ENCODE measurements around the gene STRAP. TPM values are rescaled to one million over a fixed set of nuclear protein-coding genes. Genes with fewer than 3 reads are reported as not detected.
A peak's percentile ranks its signal among the peaks of the same experiment; 100 is the strongest.

Gene STRAP
- total RNA-seq, 1 experiment from 2014 or later: 210 TPM

DNA sequence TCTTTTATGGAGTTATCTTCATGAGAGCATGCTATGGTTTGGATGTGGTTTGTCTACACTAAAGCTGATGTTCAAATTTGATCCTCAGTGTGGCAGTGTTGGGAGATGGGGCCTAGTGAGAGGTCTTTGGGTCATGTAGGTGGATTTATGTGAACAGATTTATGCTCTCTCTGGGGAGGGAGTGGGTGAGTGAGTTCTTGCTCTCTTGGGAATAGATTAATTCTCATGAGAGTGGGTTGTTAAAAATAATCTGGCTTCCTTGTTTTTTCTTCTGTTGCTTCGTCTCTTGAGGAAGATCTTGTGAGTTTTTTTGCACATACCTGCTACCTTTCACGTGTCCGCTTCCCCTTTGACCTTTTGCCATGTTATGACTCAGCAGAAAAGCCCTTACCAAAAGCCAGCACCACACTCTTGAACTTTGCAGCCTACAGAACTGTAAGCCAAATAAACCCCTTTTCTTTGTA, 49.4 kb downstream of the STRAP start:
- Histone ChIP-seq H3K23me2 (ENCODE audit: insufficient read length, low read depth, low read length, poor library complexity, severe bottlenecking) (no peaks in the 10 kb centered on the region), H2AFZ (ENCODE audit: low read length) (no peak overlapping the region), H4K8ac (replicated peaks; ENCODE audit: insufficient read length, low read depth, low read length) (no peak overlapping the region), H3K4me2 (ENCODE audit: insufficient read depth, insufficient read length, low read length) (no peak overlapping the region), H3K79me1 (ENCODE audit: insufficient read depth, low read depth, low read length, poor library complexity, severe bottlenecking) (no peaks in the 10 kb centered on the region), H2AK5ac (ENCODE audit: insufficient read length, low read length) (no peak overlapping the region), H3T11ph (ENCODE audit: low read length) (no peak overlapping the region), H3K9ac (ENCODE audit: extremely low read depth, insufficient read length, low read length) (no peak overlapping the region), H2BK12ac (ENCODE audit: insufficient read length, low read depth, low read length) (no peak overlapping the region), H3K4ac (ENCODE audit: low read depth, low read length) (no peak overlapping the region), H3K18ac (ENCODE audit: insufficient read length, low read depth, low read length) (no peak overlapping the region), H4K91ac (ENCODE audit: insufficient read length, low read depth, low read length) (no peak overlapping the region), H2BK20ac (ENCODE audit: low read depth, low read length, poor library complexity, severe bottlenecking) (no peak overlapping the region), H3K4me1 (ENCODE audit: insufficient read depth, low read length) (no peaks in the 10 kb centered on the region; the same call in 1 of the 2 replicates), H3K9me3 (ENCODE audit: control insufficient read depth, low read depth, low read length) (no peaks in the 10 kb centered on the region), H3K27me3 (ENCODE audit: insufficient read depth, low read length) (no peaks in the 10 kb centered on the region), H2BK15ac (ENCODE audit: low read depth, low read length) (no peak overlapping the region), H2BK5ac (ENCODE audit: insufficient read length, low read length) (no peak overlapping the region), H3K23ac (ENCODE audit: insufficient read length, low read depth, low read length) (no peak overlapping the region), H4K20me1 (ENCODE audit: control insufficient read depth, insufficient read depth, insufficient read length) (no peaks in the 10 kb centered on the region), H2BK120ac (ENCODE audit: low read depth, low read length, poor library complexity, severe bottlenecking) (no peak overlapping the region), H3K56ac (ENCODE audit: insufficient read length, low read depth, low read length) (no peak overlapping the region), H3K14ac (ENCODE audit: insufficient read depth, low read length) (no peak overlapping the region; the same call in 1 of the 2 replicates), H4K5ac (ENCODE audit: insufficient read length, low read depth, low read length) (no peak overlapping the region), H3K79me2 (ENCODE audit: insufficient read depth, low read length) (no peaks in the 10 kb centered on the region), H3K27ac (ENCODE audit: insufficient read length, low read depth, low read length) (no peak overlapping the region)
- Mint-ChIP-seq H3K4me3 (no peak overlapping the region), H3K4me1 (peaks cover 24 to 27% of the 10 kb centered on the region in 2 experiments), H3K36me3 (ENCODE audit: insufficient read depth in 1 of 3, low read depth in 3 of 3) (0 out of 7 replicates have a peak, but pooled peaks cover 0 to 1% (median 0%) of the 10 kb centered on the region in 3 experiments), H3K27ac (peak overlapping the region in 2 of 3 experiments; percentile 41 to 54; a peak in 5 of 7 replicates), H3K9me3 (no peaks in the 10 kb centered on the region; a peak in 2 of 5 replicates), H3K27me3 (ENCODE audit: low read depth) (no peaks in the 10 kb centered on the region)
- TF ChIP-seq, protein P1, sequence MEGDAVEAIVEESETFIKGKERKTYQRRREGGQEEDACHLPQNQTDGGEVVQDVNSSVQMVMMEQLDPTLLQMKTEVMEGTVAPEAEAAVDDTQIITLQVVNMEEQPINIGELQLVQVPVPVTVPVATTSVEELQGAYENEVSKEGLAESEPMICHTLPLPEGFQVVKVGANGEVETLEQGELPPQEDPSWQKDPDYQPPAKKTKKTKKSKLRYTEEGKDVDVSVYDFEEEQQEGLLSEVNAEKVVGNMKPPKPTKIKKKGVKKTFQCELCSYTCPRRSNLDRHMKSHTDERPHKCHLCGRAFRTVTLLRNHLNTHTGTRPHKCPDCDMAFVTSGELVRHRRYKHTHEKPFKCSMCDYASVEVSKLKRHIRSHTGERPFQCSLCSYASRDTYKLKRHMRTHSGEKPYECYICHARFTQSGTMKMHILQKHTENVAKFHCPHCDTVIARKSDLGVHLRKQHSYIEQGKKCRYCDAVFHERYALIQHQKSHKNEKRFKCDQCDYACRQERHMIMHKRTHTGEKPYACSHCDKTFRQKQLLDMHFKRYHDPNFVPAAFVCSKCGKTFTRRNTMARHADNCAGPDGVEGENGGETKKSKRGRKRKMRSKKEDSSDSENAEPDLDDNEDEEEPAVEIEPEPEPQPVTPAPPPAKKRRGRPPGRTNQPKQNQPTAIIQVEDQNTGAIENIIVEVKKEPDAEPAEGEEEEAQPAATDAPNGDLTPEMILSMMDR (conservative IDR thresholded peaks at IDR 0.05): no peak; the same call in none of the 3 replicates
- no peak for DNase-seq
- WGBS (ENCODE audit: extremely low coverage, insufficient read length, low lambda C conversion rate): no CpG with 5 or more reads among the region's 3 CpGs
